NCI-H446 treated with DMSO at 0.1 percent for 48 hours (cell line): ENCODE measurements around the gene RIC8A.
A peak's percentile ranks its signal among the peaks of the same experiment; 100 is the strongest.
"Not testable (repeated sequence)": the region's sequence is repeated elsewhere in the genome, so short reads cannot be mapped to it uniquely, and the experiment has no call there.

Source experiments
- DNase-seq: peaks from one replicate; lab custom pipeline; 2025; lab: John Stamatoyannopoulos, UW

RIC8A gene

GRCh38 chr11:220641-221215, 13.2 kb downstream of the RIC8A start:
- DNase-seq = not testable (repeated sequence)

DNA sequence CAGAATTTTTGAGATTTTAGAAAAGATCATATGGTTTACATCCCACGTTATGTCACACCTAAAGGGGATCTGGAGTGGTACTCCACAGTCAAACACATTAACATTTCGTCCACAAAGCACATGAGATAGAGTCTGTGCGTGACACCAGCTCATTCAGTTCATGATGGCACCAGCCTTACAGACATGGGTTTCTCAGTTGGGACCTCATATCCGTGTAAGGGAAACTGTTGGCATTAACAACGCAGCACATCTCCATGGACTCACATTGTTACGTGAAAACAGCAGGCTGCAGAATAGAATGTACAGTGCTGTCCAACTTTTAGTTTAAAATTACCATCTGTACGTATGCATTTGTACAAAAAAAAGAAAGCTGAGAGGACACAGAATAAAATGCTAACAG, 14.0 kb downstream of the RIC8A start:
- no peak for DNase-seq

DNA sequence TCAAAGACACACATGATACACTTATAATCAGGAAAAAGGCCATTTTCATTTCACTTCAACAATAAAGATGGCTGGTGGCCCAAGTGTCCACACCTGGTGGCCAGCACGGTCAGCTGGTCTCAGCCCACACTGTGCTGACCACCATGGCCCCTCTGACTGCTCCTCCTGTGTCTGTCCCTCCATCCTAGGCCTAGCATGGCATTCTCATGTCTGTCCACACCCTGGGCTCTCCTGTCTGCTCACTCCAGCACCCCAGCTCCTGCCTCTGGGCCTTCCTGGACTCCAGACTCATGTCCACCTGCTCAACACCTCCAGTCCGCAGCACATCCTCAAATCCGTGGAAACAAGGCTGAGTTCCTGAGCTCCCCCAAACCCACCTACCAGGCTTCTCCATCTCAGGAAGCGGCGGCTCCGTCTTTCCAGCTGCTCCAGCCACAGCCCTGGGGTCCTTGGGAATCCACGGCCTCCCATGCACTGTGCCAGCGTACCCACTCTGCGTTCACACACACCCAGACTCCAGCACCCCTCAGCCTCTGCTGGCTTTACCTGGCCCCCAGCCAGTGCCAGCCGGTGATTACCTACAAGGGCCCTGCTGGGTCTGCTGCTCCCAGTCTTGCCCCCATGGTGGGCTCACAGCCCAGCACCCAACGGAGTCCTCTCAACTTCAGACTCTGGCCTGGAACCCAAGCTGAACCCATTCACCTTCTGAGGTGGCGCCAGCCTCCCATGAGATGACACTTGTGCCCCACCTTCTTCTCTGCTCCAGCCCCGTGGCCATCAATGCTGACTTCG, 14.7 kb downstream of the RIC8A start:
- no peak for DNase-seq

DNA sequence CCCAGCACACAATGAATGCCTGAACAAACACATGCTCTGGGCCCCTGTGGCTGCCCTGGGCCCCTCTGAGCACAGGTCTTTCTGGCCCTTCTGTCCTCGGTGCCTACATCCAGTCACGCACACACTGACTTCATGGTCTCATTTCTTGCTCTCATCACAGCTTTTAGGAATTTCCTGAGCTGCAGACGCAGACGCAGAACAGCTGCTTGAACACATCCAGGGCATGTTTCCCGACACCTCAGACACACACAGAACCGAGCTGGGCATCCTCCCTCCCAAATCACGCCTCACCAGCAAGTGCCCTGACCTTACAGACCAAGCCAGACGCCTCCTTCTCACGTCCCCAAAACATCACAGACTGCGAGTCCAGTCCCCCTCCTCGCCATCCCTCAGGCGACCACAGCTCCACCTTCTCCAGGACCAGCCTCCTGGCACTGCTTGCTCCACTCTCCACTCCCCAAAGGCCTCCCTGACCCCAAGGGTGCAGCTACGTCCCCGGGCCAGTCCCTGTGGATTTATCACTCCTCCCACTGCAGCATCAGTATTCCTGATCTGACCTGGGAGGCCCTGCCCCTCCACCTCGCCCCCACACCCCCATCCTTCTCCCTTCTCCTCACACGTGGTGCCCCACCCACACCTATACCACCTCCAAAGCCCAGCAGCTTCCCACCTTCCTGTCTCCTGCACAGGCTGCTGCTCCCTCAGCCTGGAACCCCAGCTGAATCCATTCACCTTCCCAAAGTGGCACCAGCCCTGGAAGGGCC, 15.7 kb downstream of the RIC8A start:
- no peak for DNase-seq

GRCh38 chr11:223884-224283, 16.4 kb downstream of the RIC8A start:
- no peak for DNase-seq

- DNase-seq = no peak
Observed at GRCh38 chr11:224424-224823, 16.9 kb downstream of the RIC8A start.

DNA sequence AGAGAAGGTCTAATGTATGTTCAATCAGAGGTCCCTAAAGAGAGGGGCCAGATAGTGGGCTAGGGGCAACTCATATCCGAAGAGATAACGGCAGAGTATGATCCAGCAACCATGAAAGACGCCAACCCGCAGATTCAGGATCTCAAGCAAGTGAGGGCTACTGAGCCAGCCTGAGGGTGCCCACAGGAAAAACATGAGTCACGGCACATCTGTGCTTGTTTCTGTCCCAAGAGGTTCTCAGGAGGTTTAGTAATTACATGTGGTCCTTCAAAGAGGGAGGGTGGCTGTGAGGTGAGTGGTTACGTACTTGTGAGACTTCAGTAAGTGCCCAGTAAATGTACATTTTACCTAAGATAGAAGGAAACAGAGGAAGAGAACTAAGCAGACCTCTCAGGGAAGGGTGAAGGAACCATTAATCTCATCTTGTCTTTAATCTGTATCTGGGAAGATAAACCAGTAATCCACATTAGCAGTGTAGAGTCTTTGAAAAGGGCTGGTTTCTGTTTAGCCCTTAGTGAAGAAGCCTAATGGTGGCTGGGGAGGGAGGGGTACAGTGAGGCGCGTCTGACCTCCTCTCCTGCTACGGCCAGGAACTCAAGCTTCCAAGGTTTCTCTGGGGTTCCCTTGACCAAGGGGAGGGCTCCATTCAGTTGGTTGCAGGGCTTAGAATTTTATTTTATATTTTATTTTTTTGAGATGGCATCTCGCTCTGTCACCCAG, 18.4 kb downstream of the RIC8A start:
- DNase-seq = no peak

DNA sequence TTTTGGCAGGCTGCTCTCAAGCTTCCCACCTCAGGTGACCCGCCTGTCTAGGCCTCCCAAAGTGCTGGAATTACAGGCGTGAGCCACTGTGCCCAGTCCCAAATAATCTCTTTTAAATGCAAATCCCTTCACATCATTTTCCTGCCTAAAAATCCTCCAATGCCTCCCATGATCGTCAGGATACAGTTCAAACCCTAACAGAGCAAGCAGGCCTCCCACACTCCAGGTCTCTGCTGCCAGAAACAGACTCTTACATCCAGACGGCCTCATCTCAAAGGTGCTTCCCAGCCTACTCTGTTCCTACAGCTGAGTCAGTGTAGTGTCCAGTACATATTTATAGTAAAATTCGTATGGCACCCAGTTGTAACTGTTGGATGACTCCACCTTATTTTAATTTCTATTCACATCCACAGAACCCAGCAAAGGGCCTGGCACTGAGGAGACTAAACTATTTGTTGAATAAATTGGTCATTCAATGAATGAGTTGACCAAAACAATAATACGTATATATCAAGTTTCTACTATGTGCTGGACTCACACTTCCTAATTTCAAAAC, 20.4 kb downstream of the RIC8A start:
- DNase-seq = no peak

GRCh38 chr11:230431-230830, 22.9 kb downstream of the RIC8A start:
- DNase-seq = no peak

DNA sequence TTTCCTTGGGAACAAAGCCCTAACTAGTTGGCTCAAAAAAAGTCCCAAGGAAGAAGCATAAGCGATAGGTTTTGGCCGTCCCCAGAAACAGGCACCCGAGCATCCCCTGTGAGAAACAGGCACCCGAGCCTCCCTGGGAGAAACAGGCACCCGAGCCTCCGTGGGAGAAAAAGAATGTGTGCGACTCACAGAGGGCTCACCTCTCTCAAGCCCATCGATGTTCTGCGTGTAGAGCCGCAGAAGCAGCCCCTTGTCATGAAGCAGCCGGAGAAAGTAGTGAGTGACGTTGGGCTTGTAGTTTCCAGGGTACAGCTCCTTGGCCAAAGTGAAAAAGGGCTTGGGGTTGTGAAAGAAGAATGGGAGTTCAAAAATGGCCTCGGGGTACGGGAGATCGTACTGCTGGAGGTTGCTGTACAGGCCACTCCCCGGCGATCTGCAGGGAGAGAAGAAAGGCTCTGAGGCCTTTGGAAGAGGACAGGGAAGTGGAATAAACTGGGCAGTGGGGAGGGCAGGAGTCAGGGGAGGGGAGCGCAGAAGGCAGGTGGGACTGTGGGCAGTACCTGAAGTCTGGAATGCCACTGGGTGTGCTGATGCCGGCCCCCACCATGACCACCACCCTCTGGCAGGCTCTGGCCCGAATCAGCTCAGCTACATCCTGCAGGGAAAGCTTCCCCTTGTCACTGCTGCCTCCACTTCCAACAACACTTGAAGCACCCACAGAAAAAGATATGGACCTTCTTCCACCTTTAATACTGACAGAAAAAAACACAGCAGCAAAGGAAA, 25.5 kb downstream of the RIC8A start:
- DNase-seq = no peak

GRCh38 chr11:235180-235579, 27.7 kb downstream of the RIC8A start:
- DNase-seq = no peak

DNA sequence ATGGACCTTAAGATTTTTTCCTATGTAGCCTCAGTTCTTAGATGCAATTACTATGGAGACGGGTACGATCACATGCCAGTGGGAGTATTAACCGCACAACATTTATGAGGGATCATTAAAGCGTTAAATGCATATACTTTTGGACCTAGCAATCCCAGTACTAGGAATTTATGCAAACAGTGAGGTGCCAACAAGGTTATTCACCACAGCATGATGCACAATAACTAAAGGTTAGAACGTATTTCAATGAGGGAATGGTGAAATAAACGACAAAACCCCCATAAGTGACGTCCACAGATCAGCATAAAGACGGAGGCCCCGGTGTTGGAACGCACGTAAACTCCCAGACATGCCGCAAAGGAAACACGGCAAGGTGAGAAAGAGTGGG, 28.1 kb downstream of the RIC8A start:
- no peak for DNase-seq

DNA sequence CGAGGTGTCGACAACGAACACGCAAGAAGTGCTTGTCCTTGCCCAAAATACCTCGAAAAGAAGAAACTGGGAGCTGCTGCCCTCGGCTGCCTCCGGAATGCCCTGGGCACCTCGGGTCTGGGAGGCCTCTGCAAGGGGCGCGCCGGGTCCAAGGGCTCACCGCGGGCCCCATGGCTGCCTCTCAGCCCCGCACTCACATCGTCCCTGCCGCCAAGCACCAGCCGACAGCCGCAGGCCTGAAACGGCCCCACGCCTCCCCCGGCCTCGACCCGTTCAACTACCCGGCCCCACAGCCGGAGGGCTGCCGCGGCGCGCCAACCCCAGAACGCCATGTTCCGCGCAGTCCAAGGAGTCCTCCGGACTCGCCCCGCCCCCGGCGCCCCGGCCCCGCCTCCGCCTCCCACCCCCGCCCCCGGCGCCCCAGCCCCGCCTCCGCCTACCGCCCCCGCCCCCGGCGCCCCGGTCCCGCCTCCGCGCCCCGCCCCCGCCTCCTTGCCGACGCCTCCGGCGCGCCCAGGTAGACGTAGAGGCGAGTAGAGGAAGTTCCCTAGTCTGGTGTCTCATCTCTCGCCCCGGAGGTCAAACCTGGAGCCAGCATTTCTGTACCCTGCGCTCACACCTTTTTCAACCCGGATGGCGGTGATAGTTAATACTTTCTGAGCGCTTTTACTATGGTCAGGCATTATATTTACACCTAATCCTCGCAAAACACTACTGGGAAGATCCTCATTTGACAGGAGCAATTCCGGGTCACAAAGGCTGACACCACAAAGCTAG, 28.7 kb downstream of the RIC8A start, which contains the start of gene SIRT3:
SIRT3 (minus strand) TSS at position 346 of the 777 bp plus-strand sequence; CDS start at position 332, 14 bp downstream.
- peak; percentile 62 for DNase-seq

- peak; percentile 73 for DNase-seq
Observed at GRCh38 chr11:236774-237767, 29.6 kb downstream of the RIC8A start, which contains the start of gene PSMD13. Gene PSMD13, plus strand, starts transcription at chr11:236976. Its CDS starts 74 bp downstream, at chr11:237050.

GRCh38 chr11:238346-238745, 30.8 kb downstream of the RIC8A start:
- DNase-seq = not testable (repeated sequence)

- no peak for DNase-seq
Observed at GRCh38 chr11:240315-240714, 32.8 kb downstream of the RIC8A start.

DNA sequence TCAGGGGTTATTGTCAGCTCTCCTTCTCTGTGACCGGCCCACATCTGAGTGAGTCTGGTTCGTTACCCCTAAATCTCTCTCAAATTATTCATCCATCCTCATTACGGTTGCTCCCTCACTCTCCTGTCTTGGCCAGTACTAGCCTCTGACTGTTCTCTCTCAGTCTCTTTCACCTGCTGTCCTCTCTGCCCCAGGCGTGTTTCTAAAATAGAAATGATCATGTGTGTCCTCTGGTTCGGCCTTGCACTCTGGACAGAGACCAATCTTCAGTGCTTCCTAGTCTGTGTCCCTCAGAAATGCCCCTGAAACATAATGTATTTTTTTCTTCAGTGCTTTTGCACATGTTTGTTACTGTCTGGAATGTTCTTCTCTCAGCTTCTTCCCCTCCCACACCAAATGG, 34.1 kb downstream of the RIC8A start:
- DNase-seq = no peak

DNA sequence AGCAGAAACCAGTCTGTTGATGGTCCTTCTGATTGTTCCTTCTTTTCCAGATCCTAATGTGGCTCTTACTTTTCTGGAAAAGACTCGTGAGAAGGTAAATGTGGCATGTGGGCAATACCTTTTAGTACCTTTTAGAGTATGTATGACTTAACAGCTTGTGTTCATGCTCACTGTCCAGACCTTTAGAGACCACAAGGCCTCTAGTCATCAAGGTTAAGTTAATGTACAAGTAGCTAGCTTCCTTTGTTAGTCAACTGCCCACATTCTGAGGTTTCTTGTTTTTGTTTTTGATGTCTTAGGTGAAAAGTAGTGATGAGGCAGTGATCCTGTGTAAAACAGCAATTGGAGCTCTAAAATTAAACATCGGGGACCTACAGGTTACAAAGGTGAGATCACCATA, 36.9 kb downstream of the RIC8A start:
- DNase-seq = no peak

DNA sequence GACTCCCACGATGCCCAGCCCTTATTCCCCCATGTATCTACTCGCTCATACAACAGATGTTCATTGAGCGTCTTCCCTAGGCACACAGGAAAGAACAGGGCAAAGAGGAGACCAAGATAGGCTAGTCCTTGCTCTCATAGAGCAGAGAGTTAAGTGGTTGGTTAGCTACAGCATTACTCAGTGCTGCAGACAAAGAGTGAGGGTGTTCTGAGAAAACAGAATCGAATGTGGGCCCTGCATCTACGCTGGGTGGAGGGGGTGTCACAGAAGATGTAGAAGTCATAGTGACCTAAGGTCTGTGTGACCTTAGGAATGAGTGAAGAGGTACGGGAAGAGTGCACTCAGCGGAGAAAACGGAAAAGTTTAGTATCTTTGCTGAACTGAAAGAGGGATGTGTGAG, 41.6 kb downstream of the RIC8A start:
- DNase-seq = no peak
